Calu3 (cell line): ENCODE data around the gene PHGDH. TPM values are rescaled to one million over a fixed set of nuclear protein-coding genes. Genes with fewer than 3 reads are reported as not detected.

Experiments used
- BruUV-seq: library from RNA; stranded (reverse); fragments of 400-500 nt; replicated peaks from 2 replicates; lab custom pipeline; 2021; lab: Mats Ljungman, UMichigan
- CTCF ChIA-PET: fragments of 300-600 bp; sonication (Branson Sonifier 250); formaldehyde crosslinking; loops from one replicate; lab custom pipeline; 2022; ENCODE audit warnings: antibody characterized with exemption; lab: Charles Lee
- DNase-seq: peaks from one replicate; pipeline ENCODE4 v3.0.0; 2022
- H3K27ac Mint-ChIP-seq: one replicate; pipeline ENCODE4 v1.8.0; 2022; ENCODE audit warnings: mixed read lengths; ENCODE audit not compliant: unreplicated experiment
- H3K27me3 Mint-ChIP-seq: one replicate; pipeline ENCODE4 v1.8.0; 2022; ENCODE audit warnings: mixed read lengths; ENCODE audit not compliant: unreplicated experiment
- H3K36me3 Mint-ChIP-seq: one replicate; pipeline ENCODE4 v1.8.0; 2022; ENCODE audit warnings: mild to moderate bottlenecking, moderate library complexity, mixed read lengths; ENCODE audit not compliant: insufficient read depth, unreplicated experiment
- H3K4me1 Mint-ChIP-seq: one replicate; pipeline ENCODE4 v1.8.0; 2022; ENCODE audit warnings: mild to moderate bottlenecking, low read depth, mixed read lengths; ENCODE audit not compliant: unreplicated experiment
- H3K4me3 Mint-ChIP-seq: one replicate; pipeline ENCODE4 v1.8.0; 2022; ENCODE audit warnings: mild to moderate bottlenecking, low read depth, moderate library complexity, mixed read lengths; ENCODE audit not compliant: unreplicated experiment
- H3K9me3 Mint-ChIP-seq: one replicate; pipeline ENCODE4 v1.8.0; 2022; ENCODE audit warnings: low read depth, mixed read lengths; ENCODE audit not compliant: unreplicated experiment
- CTCF ChIP-seq: fragments of 200-600 bp; IDR thresholded peaks from one replicate; pipeline ENCODE4 v1.8.0; 2022; ENCODE audit warnings: antibody characterized with exemption; ENCODE audit not compliant: unreplicated experiment
- intact Hi-C: fragments of 100-400 bp; cut with micrococcal nuclease; formaldehyde crosslinking; loops from one replicate; pipeline ENCODE4 v1.10.0; 2022; ENCODE audit not compliant: unreplicated experiment
- total RNA-seq: library from RNA; stranded (reverse); gene quantifications from 2 replicates; pipeline ENCODE4 v1.2.3, GENCODE V29; 2022

The PHGDH gene
- total RNA-seq, 1 experiment from 2014 or later = 199 TPM

- no peak overlapping the region for H3K4me3 Mint-ChIP-seq
- peaks cover 10% of the 10 kb centered on the region for H3K4me1 Mint-ChIP-seq
- no TSS peak for BruUV-seq
- intact Hi-C loops = no loop called here
- no peak overlapping the region for H3K27ac Mint-ChIP-seq
- TF ChIP-seq CTCF = no peak
- CTCF ChIA-PET = interaction anchor here (0.6 kb wide), 1 partner anchor 36 kb away, joined by 3 read pairs; the partner anchor contains the start of gene PHGDH
- H3K9me3 Mint-ChIP-seq = no peaks in the 10 kb centered on the region
- no peak for DNase-seq
- peaks cover 18% of the 10 kb centered on the region for H3K36me3 Mint-ChIP-seq
- no peaks in the 10 kb centered on the region for H3K27me3 Mint-ChIP-seq
These were observed 36.3 kb downstream of the PHGDH start for GRCh38 chr1:119748040-119748439.

DNA sequence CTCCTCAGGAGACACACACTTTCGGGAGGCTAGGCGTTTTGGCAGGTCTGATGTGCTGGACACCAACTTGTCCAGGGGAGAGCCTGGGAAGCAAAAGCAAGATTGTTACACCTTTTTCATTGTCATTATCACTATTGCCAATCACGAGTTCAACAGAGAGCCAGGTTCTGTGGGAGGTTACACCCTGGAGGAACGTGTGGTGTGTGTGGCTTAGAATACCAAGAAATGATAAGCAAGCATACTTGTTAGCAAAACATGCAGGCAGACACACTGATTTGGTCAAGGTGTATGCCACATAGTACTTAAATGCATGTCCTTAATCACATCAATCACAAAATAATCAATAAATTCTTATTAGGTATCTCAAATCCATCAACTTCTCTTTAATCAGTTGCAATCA lies 40.9 kb downstream of the PHGDH start:
- BruUV-seq = no TSS peak
- Mint-ChIP-seq H3K36me3 (no peaks in the 10 kb centered on the region), H3K4me1 (no peaks in the 10 kb centered on the region), H3K27ac (no peak overlapping the region), H3K27me3 (no peaks in the 10 kb centered on the region), H3K4me3 (no peak overlapping the region), H3K9me3 (no peaks in the 10 kb centered on the region)
- TF ChIP-seq CTCF = no peak
- CTCF ChIA-PET = no interaction called here
- no peak for DNase-seq
- intact Hi-C loops = no loop called here

GRCh38 chr1:119758584-119758983 lies 46.9 kb downstream of the PHGDH start:
- Mint-ChIP-seq H3K4me1 (no peaks in the 10 kb centered on the region), H3K36me3 (no peaks in the 10 kb centered on the region), H3K27me3 (no peaks in the 10 kb centered on the region), H3K9me3 (no peaks in the 10 kb centered on the region), H3K27ac (no peak overlapping the region), H3K4me3 (no peak overlapping the region)
- DNase-seq = no peak
- no TSS peak for BruUV-seq
- CTCF ChIA-PET = no interaction called here
- TF ChIP-seq CTCF = no peak
- intact Hi-C loops = no loop called here

GRCh38 chr1:119762409-119762808 lies 50.7 kb downstream of the PHGDH start:
- TF ChIP-seq CTCF = no peak
- H3K9me3 Mint-ChIP-seq = no peaks in the 10 kb centered on the region
- H3K27me3 Mint-ChIP-seq = no peaks in the 10 kb centered on the region
- peaks cover 8% of the 10 kb centered on the region for H3K4me1 Mint-ChIP-seq
- intact Hi-C loops = no loop called here
- BruUV-seq = no TSS peak
- no peaks in the 10 kb centered on the region for H3K36me3 Mint-ChIP-seq
- CTCF ChIA-PET = no interaction called here
- no peak overlapping the region for H3K4me3 Mint-ChIP-seq
- H3K27ac Mint-ChIP-seq = no peak overlapping the region
- no peak for DNase-seq
